RWPE2 (cell line): ENCODE data around the gene PKNOX2.

Source experiments
- ATAC-seq: fragments of 200-7000 bp; cut with Tn5 transposase; 3 replicates; pipeline ENCODE4 v1.9.1; 2021; ENCODE audit warnings: low read depth
- DNase-seq: peaks from one replicate; pipeline ENCODE4 v3.0.0-alpha.2; 2020; ENCODE audit warnings: low spot score
- H3K27ac ChIP-seq: fragments of 450-650 bp; 2 replicates; pipeline ENCODE4 v1.5.1; 2017; ENCODE audit warnings: mild to moderate bottlenecking; ENCODE audit not compliant: poor library complexity, severe bottlenecking
- H3K27me3 ChIP-seq: fragments of 250-450 bp; sonication (Bioruptor Pico); 2 replicates; pipeline ENCODE4 v1.5.1; 2021; ENCODE audit warnings: mild to moderate bottlenecking, moderate library complexity; ENCODE audit not compliant: insufficient read depth, poor library complexity, severe bottlenecking
- H3K36me3 ChIP-seq: fragments of 250-450 bp; sonication (Bioruptor Pico); 2 replicates; pipeline ENCODE4 v1.5.1; 2020; ENCODE audit warnings: low read depth, mild to moderate bottlenecking, moderate library complexity
- H3K4me1 ChIP-seq: fragments of 250-450 bp; sonication (Bioruptor Pico); 2 replicates; pipeline ENCODE4 v1.5.1; 2021; ENCODE audit warnings: mild to moderate bottlenecking, moderate library complexity; ENCODE audit not compliant: insufficient read depth, poor library complexity, severe bottlenecking
- H3K4me3 ChIP-seq: fragments of 250-450 bp; sonication (Bioruptor Pico); 2 replicates; pipeline ENCODE4 v1.5.1; 2021; ENCODE audit warnings: mild to moderate bottlenecking, moderate library complexity; ENCODE audit not compliant: severe bottlenecking
- H3K9me3 ChIP-seq: fragments of 250-450 bp; sonication (Bioruptor Pico); 2 replicates; pipeline ENCODE4 v1.5.1; 2021; ENCODE audit warnings: mild to moderate bottlenecking, moderate library complexity; ENCODE audit not compliant: severe bottlenecking
- TF ChIP-seq, protein P1 (sequence below): fragments of 450-650 bp; IDR thresholded peaks from one replicate; pipeline ENCODE4 v1.5.1; 2017; ENCODE audit warnings: mild to moderate bottlenecking, moderate library complexity; ENCODE audit not compliant: poor library complexity, severe bottlenecking

Gene PKNOX2

DNA sequence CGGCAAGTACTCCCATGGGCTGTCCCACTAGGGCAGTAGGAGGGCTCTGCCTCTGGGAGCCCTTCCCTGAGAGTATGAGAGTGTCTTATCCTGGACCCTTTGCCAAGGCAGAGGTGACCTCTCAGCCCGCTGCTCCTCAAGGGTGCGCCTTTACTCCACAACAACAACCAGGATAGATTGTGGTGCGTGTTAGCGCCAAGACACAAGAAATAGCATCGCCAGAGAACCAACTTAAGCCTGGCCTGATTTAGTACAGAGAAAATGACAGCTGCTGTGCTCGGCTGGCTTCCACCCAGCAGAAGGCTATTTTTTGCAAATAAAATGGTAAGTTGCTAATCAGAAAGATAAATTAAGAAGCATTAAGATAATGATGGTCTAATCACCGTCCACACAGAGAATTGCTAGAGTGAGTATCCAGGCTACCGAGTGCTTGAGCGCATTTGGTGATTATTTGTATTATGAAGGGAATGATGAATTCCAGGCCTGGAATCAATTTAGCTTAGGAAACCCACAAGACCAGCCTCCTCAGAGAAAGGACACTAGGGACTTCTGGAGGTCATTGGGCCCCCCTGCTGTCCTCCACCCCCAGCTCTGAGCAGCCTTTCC, 119.8 kb downstream of the PKNOX2 start:
- DNase-seq = no peak
- no peaks in the 10 kb centered on the region for H3K36me3 ChIP-seq
- no peaks in the 10 kb centered on the region for H3K27me3 ChIP-seq
- no peak overlapping the region for H3K4me3 ChIP-seq
- no peak overlapping the region for H3K27ac ChIP-seq
- no peak for ATAC-seq
- H3K9me3 ChIP-seq = no peaks in the 10 kb centered on the region
- TF ChIP-seq, protein P1, sequence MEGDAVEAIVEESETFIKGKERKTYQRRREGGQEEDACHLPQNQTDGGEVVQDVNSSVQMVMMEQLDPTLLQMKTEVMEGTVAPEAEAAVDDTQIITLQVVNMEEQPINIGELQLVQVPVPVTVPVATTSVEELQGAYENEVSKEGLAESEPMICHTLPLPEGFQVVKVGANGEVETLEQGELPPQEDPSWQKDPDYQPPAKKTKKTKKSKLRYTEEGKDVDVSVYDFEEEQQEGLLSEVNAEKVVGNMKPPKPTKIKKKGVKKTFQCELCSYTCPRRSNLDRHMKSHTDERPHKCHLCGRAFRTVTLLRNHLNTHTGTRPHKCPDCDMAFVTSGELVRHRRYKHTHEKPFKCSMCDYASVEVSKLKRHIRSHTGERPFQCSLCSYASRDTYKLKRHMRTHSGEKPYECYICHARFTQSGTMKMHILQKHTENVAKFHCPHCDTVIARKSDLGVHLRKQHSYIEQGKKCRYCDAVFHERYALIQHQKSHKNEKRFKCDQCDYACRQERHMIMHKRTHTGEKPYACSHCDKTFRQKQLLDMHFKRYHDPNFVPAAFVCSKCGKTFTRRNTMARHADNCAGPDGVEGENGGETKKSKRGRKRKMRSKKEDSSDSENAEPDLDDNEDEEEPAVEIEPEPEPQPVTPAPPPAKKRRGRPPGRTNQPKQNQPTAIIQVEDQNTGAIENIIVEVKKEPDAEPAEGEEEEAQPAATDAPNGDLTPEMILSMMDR = no peak
- no peaks in the 10 kb centered on the region for H3K4me1 ChIP-seq

- TF ChIP-seq, protein P1 = no peak
- Histone ChIP-seq H3K36me3 (no peaks in the 10 kb centered on the region), H3K27me3 (no peaks in the 10 kb centered on the region), H3K27ac (no peak overlapping the region), H3K9me3 (no peaks in the 10 kb centered on the region), H3K4me3 (no peak overlapping the region), H3K4me1 (no peaks in the 10 kb centered on the region)
- ATAC-seq (no peak), DNase-seq (no peak)
Measured at GRCh38 chr11:125285844-125286243, 121.3 kb downstream of the PKNOX2 start.

GRCh38 chr11:125286486-125286885, 121.9 kb downstream of the PKNOX2 start:
- Histone ChIP-seq H3K27me3 (no peaks in the 10 kb centered on the region), H3K4me3 (no peak overlapping the region), H3K4me1 (no peaks in the 10 kb centered on the region), H3K9me3 (no peaks in the 10 kb centered on the region), H3K27ac (no peak overlapping the region), H3K36me3 (no peaks in the 10 kb centered on the region)
- DNase-seq = no peak
- TF ChIP-seq, protein P1 = no peak
- ATAC-seq = no peak

DNA sequence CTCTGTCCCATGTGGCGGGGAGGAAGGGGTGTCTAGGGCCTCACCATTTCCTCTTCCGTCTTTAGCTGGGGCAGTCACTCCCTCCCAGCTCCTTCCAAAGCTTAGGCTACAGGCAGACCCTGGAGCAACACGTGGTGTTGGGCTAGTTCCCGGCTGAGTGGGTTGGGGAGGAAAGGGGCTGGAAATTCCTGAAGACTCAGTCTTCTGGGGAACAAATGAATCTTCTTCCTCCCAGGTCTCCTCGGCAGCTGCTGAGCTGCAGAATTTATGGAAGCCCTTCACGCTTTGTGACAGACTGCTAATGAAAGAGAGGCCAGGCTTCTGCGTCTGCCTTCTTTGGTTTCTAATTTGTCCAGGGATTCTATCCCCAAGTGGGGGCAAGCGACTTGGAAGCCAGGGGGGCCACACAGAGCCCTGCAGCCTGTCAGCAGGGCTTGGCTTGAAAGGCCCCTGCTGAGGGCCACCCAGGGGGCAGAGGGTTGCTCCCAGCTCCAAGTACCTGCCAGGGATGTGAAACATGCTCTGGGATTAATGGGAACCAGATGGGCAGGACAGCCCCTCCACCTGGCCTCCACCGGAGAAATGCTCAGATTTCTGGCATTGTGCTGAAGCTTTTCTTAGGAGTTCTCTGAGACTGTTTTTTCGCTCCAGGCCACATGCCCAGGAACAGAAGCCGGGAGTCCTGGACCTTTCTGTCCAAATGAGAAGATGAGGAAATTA, 123.1 kb downstream of the PKNOX2 start:
- DNase-seq = no peak
- ATAC-seq = no peak
- Histone ChIP-seq H3K9me3 (no peaks in the 10 kb centered on the region), H3K4me3 (no peak overlapping the region), H3K27ac (no peak overlapping the region), H3K4me1 (no peaks in the 10 kb centered on the region), H3K27me3 (no peaks in the 10 kb centered on the region), H3K36me3 (no peaks in the 10 kb centered on the region)
- TF ChIP-seq, protein P1 = no peak

GRCh38 chr11:125289419-125290098, 125.0 kb downstream of the PKNOX2 start:
- no peaks in the 10 kb centered on the region for H3K27me3 ChIP-seq
- H3K27ac ChIP-seq = no peak overlapping the region
- no peaks in the 10 kb centered on the region for H3K36me3 ChIP-seq

More at GRCh38 chr11:125289419-125290098, 125.0 kb downstream of the PKNOX2 start:
- ATAC-seq (no peak), DNase-seq (no peak)
- Histone ChIP-seq H3K9me3 (no peaks in the 10 kb centered on the region), H3K4me3 (no peak overlapping the region), H3K4me1 (no peaks in the 10 kb centered on the region)
- TF ChIP-seq, protein P1 = no peak
